Measurements from ENCODE around the gene SPTLC3. TPM values are rescaled to one million over a fixed set of nuclear protein-coding genes. Genes with fewer than 3 reads are reported as not detected.
A peak's percentile ranks its signal among the peaks of the same experiment; 100 is the strongest.

SPTLC3 gene
- polyA plus RNA-seq, 3 donors from 2014 or later = 1.4 to 6.0 (median 2.5) TPM

- Mint-ChIP-seq H3K4me1 (no peaks in the 10 kb centered on the region), H3K4me3 (no peak overlapping the region), H3K36me3 (no peaks in the 10 kb centered on the region), H3K9me3 (peaks cover 0 to 3% (median 0%) of the 10 kb centered on the region in 6 donors), H3K27ac (no peak overlapping the region), H3K27me3 (ENCODE audit: low read depth in 3 of 3) (peaks cover 2 to 6% (median 5%) of the 10 kb centered on the region in 3 donors)
- no peak for DNase-seq
Observed at GRCh38 chr20:13002251-13002650, 6.5 kb upstream of the SPTLC3 start.

- peaks cover 0 to 8% (median 2%) of the 10 kb centered on the region in 3 donors for H3K27me3 Mint-ChIP-seq (ENCODE audit: low read depth in 3 of 3)
- H3K27ac Mint-ChIP-seq = no peak overlapping the region
- no peak for DNase-seq
- H3K4me1 Mint-ChIP-seq = peaks cover 28 to 40% of the 10 kb centered on the region in 2 donors
- peak overlapping the region in 1 of 5 donors; percentile 6 for H3K4me3 Mint-ChIP-seq
- peaks cover 0 to 3% (median 0%) of the 10 kb centered on the region in 6 donors for H3K9me3 Mint-ChIP-seq
- H3K36me3 Mint-ChIP-seq = no peaks in the 10 kb centered on the region
Observed at GRCh38 chr20:13006825-13007224, 1.9 kb upstream of the SPTLC3 start.

DNA sequence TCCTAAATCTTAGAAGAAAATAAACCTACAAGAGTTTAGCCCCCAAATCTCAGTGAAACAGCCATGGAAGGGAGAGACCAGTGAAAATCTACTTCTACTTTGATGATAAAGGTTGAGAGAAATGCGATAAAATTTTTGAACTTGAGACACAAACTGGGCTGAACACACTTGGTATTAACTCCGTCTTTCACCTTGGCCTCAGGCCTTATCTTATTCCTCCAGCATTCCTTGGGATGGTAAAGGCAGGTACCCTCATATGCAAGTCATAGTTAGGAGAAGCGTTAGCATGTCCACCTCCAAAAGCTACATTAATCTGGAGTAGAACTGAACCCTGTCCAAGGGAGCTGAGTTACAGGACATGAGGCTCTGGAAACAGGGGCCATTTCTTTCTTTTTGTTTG lies 1.2 kb upstream of the SPTLC3 start:
- Mint-ChIP-seq H3K27ac (peak overlapping the region in 2 of 6 donors; percentile 51 to 76), H3K4me1 (peaks cover 29 to 45% of the 10 kb centered on the region in 2 donors), H3K36me3 (peaks cover 0 to 3% (median 2%) of the 10 kb centered on the region in 3 donors), H3K27me3 (ENCODE audit: low read depth in 3 of 3) (peaks cover 0 to 8% (median 2%) of the 10 kb centered on the region in 3 donors), H3K9me3 (no peaks in the 10 kb centered on the region), H3K4me3 (peak overlapping the region in 3 of 5 donors; percentile 13 to 40 (median 38))
- no peak for DNase-seq

GRCh38 chr20:13009682-13010406 lies 1.1 kb downstream of the SPTLC3 start:
- H3K4me1 Mint-ChIP-seq = peaks cover 31 to 53% of the 10 kb centered on the region in 2 donors
- H3K27ac Mint-ChIP-seq = peak overlapping the region; percentile 3 to 90 (median 76)
- peak; percentile 15 to 34 (median 26) for DNase-seq
- H3K27me3 Mint-ChIP-seq (ENCODE audit: low read depth in 3 of 3) = peaks cover 0 to 8% (median 2%) of the 10 kb centered on the region in 3 donors
- H3K36me3 Mint-ChIP-seq = peaks cover 4 to 15% (median 9%) of the 10 kb centered on the region in 3 donors
- peak overlapping the region; percentile 78 to 91 (median 88) for H3K4me3 Mint-ChIP-seq
- peaks cover 0 to 2% (median 0%) of the 10 kb centered on the region in 6 donors for H3K9me3 Mint-ChIP-seq

GRCh38 chr20:13012886-13013285 lies 4.1 kb downstream of the SPTLC3 start:
- no peak overlapping the region for H3K4me3 Mint-ChIP-seq
- peaks cover 0 to 5% (median 2%) of the 10 kb centered on the region in 3 donors for H3K27me3 Mint-ChIP-seq (ENCODE audit: low read depth in 3 of 3)
- H3K4me1 Mint-ChIP-seq = peaks cover 31 to 52% of the 10 kb centered on the region in 2 donors
- peaks cover 7 to 23% (median 19%) of the 10 kb centered on the region in 3 donors for H3K36me3 Mint-ChIP-seq
- peaks cover 0 to 5% (median 2%) of the 10 kb centered on the region in 6 donors for H3K9me3 Mint-ChIP-seq
- no peak for DNase-seq
- peak overlapping the region in 1 of 6 donors; percentile 25 for H3K27ac Mint-ChIP-seq

GRCh38 chr20:13013411-13013810 lies 4.6 kb downstream of the SPTLC3 start:
- no peak for DNase-seq
- Mint-ChIP-seq H3K9me3 (peaks cover 0 to 5% (median 2%) of the 10 kb centered on the region in 6 donors), H3K4me1 (peaks cover 28 to 47% of the 10 kb centered on the region in 2 donors), H3K4me3 (no peak overlapping the region), H3K27ac (no peak overlapping the region), H3K36me3 (peaks cover 7 to 23% (median 19%) of the 10 kb centered on the region in 3 donors), H3K27me3 (ENCODE audit: low read depth in 3 of 3) (peaks cover 0 to 5% (median 2%) of the 10 kb centered on the region in 3 donors)

GRCh38 chr20:13017235-13017634 lies 8.5 kb downstream of the SPTLC3 start:
- Mint-ChIP-seq H3K4me1 (peaks cover 3 to 12% of the 10 kb centered on the region in 2 donors), H3K4me3 (no peak overlapping the region), H3K36me3 (peaks cover 11 to 42% (median 41%) of the 10 kb centered on the region in 3 donors), H3K9me3 (peaks cover 10 to 29% (median 17%) of the 10 kb centered on the region in 6 donors), H3K27ac (no peak overlapping the region), H3K27me3 (ENCODE audit: low read depth in 3 of 3) (peaks cover 0 to 5% (median 0%) of the 10 kb centered on the region in 3 donors)
- no peak for DNase-seq

DNA sequence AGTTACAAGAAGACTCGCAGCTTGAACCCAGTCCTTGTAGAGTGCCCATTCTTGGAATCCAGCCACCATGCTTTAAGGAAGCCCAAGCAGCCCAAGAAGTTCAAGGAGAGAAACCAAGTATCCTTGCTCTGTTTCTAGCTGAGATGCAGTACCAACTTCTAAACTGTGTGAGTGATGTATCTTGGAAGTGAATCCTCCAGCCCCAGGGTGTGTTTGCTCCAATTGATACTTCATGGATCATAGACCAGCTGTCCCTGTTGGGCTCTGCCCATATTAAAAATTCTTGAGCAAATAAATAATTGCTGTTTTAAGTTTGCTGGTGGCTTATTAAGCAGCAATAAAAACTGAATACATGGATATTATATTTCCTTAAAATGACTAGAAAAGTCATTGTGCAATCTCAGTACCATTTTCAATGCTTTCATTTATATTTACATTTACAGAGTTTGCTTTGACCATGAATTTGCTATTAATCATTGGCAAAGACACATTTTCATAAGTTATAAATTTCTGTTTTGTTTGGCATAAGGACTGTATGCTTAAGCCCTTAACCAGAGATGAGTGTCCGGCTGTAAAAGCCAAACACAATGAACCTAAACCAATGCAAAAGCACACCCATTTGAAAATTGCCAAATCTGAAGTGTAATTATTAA lies 9.2 kb downstream of the SPTLC3 start:
- Mint-ChIP-seq H3K27ac (no peak overlapping the region), H3K36me3 (peaks cover 11 to 45% (median 44%) of the 10 kb centered on the region in 3 donors)

DNA sequence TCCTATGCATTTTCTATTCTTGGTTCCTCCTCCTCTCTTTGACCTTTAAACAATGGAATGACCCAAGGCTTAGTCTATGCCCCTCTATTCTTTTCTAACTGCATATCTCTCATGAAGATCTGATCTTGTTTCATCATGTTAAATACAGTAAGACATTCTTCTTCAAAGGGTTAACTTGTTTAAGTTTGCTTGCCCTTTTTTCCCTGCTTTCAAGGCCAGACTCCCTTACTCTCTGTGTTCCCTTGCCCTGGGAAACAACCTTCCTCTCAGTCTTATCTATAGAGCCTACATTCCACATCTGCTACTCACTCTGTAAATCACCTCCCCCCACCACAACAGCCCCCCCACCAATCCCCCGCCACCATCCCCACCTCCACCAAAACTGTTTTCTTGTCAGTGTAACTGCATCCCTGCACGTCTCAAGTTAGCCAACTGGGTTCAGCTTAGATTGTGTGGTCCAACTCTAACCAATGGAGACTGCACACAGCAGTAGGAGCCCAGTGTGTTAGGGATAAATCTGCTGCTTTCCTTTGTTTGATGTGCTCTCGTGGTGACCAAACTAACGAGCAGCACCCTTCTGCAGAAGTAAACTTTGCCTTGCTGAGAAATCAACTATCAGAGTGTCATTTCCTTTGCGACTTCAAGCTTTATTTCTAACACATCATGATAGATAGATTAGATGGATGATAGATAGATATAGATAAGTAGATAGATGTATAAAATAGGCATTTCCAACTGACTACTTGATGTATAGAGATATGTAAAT lies 12.6 kb downstream of the SPTLC3 start:
- H3K4me1 Mint-ChIP-seq = peaks cover 0 to 8% of the 10 kb centered on the region in 2 donors
- peaks cover 0 to 3% (median 0%) of the 10 kb centered on the region in 3 donors for H3K27me3 Mint-ChIP-seq (ENCODE audit: low read depth in 3 of 3)

More for the DNA sequence above, 9.2 kb downstream of the SPTLC3 start:
- Mint-ChIP-seq H3K9me3 (peaks cover 14 to 34% (median 20%) of the 10 kb centered on the region in 6 donors), H3K4me3 (no peak overlapping the region), H3K27me3 (ENCODE audit: low read depth in 3 of 3) (peaks cover 0 to 5% (median 0%) of the 10 kb centered on the region in 3 donors), H3K4me1 (peaks cover 0 to 8% of the 10 kb centered on the region in 2 donors)
- no peak for DNase-seq

DNA sequence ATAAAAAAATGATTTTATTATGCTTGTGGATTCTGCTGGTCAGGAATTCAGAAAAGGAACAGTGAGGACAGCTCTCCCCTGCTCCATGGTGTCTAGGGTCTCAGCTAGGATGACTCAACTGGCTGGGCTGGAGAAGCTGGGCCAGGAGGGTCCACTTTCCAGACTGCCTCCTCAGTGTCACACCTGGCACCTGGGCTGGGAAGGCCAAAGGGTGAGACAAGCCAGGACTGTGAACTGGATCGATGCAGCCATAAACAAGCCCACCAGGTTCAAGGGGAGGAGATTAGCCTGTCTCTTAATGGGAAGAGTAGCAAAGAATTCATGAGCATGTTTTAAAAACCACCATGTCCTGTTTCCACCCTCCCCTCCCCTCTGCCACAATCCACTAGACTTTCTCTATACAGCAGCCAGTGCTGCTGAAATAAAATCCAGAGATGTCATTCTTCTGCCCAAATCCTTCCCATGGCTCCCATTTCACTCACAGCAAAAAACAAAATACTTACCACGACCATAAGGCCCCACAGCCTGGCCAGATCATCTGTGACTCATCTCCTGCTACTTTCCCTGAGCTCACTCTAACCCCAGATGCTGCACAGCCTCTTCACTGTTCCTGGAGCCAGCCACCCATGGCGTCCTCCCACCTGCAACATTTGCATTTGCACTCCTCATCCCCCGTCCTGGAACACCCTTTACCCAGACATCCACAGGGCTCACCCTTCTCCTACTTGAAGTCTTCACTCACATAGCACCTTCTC lies 13.8 kb downstream of the SPTLC3 start:
- Mint-ChIP-seq H3K36me3 (peaks cover 5 to 49% (median 42%) of the 10 kb centered on the region in 3 donors), H3K4me3 (peak overlapping the region in 1 of 5 donors; percentile 28), H3K4me1 (peaks cover 0 to 8% of the 10 kb centered on the region in 2 donors), H3K27me3 (ENCODE audit: low read depth in 3 of 3) (peaks cover 0 to 3% (median 0%) of the 10 kb centered on the region in 3 donors), H3K9me3 (peaks cover 16 to 36% (median 20%) of the 10 kb centered on the region in 6 donors), H3K27ac (no peak overlapping the region)
- no peak for DNase-seq

More for the DNA sequence above, 12.6 kb downstream of the SPTLC3 start:
- no peak for DNase-seq
- H3K4me3 Mint-ChIP-seq = no peak overlapping the region
- H3K27ac Mint-ChIP-seq = no peak overlapping the region
- H3K36me3 Mint-ChIP-seq = peaks cover 7 to 49% (median 41%) of the 10 kb centered on the region in 3 donors
- peaks cover 16 to 39% (median 20%) of the 10 kb centered on the region in 6 donors for H3K9me3 Mint-ChIP-seq

- Mint-ChIP-seq H3K36me3 (peaks cover 4 to 47% (median 33%) of the 10 kb centered on the region in 3 donors), H3K27me3 (ENCODE audit: low read depth in 3 of 3) (peaks cover 0 to 3% (median 0%) of the 10 kb centered on the region in 3 donors), H3K9me3 (peaks cover 16 to 34% (median 20%) of the 10 kb centered on the region in 6 donors), H3K27ac (no peak overlapping the region), H3K4me3 (no peak overlapping the region), H3K4me1 (peaks cover 0 to 8% of the 10 kb centered on the region in 2 donors)
- no peak for DNase-seq
Observed at GRCh38 chr20:13024596-13024995, 15.8 kb downstream of the SPTLC3 start.

GRCh38 chr20:13025181-13025580 lies 16.4 kb downstream of the SPTLC3 start:
- Mint-ChIP-seq H3K27ac (no peak overlapping the region), H3K4me3 (no peak overlapping the region), H3K9me3 (peaks cover 14 to 29% (median 19%) of the 10 kb centered on the region in 6 donors), H3K36me3 (peaks cover 4 to 43% (median 28%) of the 10 kb centered on the region in 3 donors), H3K4me1 (peaks cover 0 to 8% of the 10 kb centered on the region in 2 donors), H3K27me3 (ENCODE audit: low read depth in 3 of 3) (peaks cover 0 to 3% (median 0%) of the 10 kb centered on the region in 3 donors)
- no peak for DNase-seq

Measured in immature natural killer cell (primary cell).